ENCODE results near the gene KIAA0408. TPM values are rescaled to one million over a fixed set of nuclear protein-coding genes. Genes with fewer than 3 reads are reported as not detected.

Gene KIAA0408
- total RNA-seq, 1 donor from 2014 or later, result 0.91 TPM

DNA sequence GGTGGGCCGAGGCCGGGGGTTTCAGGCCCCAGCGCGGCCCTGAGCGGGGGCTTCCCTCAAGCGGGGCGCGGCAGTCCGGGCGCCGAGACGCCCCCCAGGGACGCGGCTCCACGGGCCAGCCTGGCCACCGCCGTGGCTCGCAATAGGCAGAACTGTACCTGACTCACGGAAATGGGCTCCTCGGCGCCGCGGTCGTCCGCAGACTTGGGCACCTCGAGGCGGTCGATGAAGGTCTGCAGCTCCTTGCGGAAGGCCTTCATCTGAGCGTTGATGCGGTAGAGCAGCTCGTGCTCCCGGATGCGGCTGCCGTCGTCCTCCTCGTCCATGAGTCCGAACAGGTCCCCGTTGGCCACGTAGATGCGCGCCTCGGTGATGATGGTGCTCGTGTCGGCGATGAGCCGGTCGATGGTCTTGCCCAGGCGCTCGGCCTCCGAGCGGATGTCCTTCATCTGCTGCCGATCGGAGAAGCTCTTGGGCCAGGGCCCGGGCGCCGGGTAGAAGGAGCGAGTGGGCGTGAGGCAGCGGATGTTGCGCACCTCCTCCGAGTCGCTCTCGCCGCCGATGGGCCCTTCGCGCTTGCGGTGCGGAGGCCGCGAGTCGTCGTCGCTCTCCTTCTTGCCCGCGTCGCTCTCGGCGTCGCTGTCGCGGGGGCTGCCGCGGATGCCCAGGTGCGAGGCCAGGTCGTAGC lies 16.1 kb upstream of the KIAA0408 start:
- DNase-seq (ENCODE audit: low spot score, unreplicated experiment), result no peak
- Mint-ChIP-seq H3K27me3 (no peaks in the 10 kb centered on the region), H3K4me1 (ENCODE audit: low read depth) (peaks cover 4% of the 10 kb centered on the region), H3K27ac (no peak overlapping the region), H3K4me3 (ENCODE audit: low read depth) (no peak overlapping the region), H3K36me3 (ENCODE audit: insufficient read depth) (peaks cover 9% of the 10 kb centered on the region), H3K9me3 (ENCODE audit: low read depth) (peaks cover 6% of the 10 kb centered on the region)
- TF ChIP-seq, protein P1, sequence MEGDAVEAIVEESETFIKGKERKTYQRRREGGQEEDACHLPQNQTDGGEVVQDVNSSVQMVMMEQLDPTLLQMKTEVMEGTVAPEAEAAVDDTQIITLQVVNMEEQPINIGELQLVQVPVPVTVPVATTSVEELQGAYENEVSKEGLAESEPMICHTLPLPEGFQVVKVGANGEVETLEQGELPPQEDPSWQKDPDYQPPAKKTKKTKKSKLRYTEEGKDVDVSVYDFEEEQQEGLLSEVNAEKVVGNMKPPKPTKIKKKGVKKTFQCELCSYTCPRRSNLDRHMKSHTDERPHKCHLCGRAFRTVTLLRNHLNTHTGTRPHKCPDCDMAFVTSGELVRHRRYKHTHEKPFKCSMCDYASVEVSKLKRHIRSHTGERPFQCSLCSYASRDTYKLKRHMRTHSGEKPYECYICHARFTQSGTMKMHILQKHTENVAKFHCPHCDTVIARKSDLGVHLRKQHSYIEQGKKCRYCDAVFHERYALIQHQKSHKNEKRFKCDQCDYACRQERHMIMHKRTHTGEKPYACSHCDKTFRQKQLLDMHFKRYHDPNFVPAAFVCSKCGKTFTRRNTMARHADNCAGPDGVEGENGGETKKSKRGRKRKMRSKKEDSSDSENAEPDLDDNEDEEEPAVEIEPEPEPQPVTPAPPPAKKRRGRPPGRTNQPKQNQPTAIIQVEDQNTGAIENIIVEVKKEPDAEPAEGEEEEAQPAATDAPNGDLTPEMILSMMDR (IDR thresholded peaks at IDR 0.05; ENCODE audit: unreplicated experiment), result no peak

DNA sequence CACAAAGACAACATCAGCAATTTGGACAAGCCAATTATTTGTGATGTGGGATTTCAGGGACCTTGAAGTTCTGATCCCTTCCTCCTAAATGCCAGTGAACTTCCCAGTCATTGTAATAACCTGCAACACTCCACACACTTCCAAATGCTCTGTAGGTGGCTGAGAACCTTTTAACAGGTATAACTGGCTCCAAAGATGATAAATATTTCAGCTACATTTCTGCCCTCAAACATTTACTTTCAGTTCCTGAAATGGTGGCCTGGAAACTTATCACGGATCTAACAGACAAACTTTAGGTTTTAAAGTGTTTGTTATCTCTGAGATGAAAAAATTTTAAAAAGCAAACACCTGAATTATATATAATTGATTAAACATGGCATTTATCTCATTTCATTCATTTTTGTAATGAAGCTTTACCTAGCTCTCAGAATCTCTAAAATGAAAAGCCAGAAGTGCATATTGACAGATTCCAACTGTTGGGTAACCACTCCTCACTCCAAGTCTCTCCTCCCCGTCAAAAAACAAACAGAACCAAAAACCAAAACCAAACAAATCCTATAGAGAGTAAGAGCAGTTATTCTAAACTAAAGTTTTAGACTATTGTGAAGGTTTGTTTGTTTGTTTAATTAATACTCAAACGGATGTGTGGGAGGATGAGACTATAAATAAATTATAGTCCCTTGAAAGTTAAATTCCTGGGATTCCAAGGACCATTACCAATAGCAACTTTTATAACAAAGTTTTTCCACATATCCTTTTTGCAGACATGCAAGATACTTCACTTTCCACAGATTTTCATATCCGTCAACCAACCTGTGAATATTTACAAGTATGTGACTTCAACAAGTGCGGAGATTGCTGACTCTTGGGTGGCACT lies 12.4 kb upstream of the KIAA0408 start:
- H3K27me3 Mint-ChIP-seq, result no peaks in the 10 kb centered on the region
- no peak for DNase-seq (ENCODE audit: low spot score, unreplicated experiment)
- no peak overlapping the region for H3K27ac Mint-ChIP-seq
- peaks cover 9% of the 10 kb centered on the region for H3K36me3 Mint-ChIP-seq (ENCODE audit: insufficient read depth)
- peaks cover 4% of the 10 kb centered on the region for H3K4me1 Mint-ChIP-seq (ENCODE audit: low read depth)
- TF ChIP-seq, protein P1 (IDR thresholded peaks at IDR 0.05; ENCODE audit: unreplicated experiment), result no peak
- H3K9me3 Mint-ChIP-seq (ENCODE audit: low read depth), result peaks cover 6% of the 10 kb centered on the region
- H3K4me3 Mint-ChIP-seq (ENCODE audit: low read depth), result no peak overlapping the region

DNA sequence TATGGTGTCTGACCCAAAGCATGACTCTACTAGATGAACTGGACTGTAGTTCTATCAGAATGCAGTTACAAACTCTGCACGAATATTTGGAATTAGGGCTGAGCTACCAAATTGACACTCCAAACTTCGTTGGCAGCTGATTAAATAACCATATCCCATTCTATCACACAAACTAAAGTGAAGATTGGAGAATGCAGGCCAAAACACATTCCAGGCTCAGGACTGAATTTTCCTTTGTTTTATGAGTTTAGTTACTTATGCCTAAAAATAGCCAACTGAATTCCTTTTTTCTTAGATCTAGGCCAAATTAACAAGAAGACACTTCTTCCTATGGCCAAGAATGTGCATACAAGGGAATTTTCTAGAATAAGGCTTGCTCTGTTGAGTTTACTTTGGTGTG lies 9.7 kb upstream of the KIAA0408 start:
- no peaks in the 10 kb centered on the region for H3K9me3 Mint-ChIP-seq (ENCODE audit: low read depth)
- H3K4me3 Mint-ChIP-seq (ENCODE audit: low read depth), result no peak overlapping the region
- no peak overlapping the region for H3K27ac Mint-ChIP-seq
- no peaks in the 10 kb centered on the region for H3K36me3 Mint-ChIP-seq (ENCODE audit: insufficient read depth)
- DNase-seq (ENCODE audit: low spot score, unreplicated experiment), result no peak
- TF ChIP-seq, protein P1 (IDR thresholded peaks at IDR 0.05; ENCODE audit: unreplicated experiment), result no peak
- H3K27me3 Mint-ChIP-seq, result no peaks in the 10 kb centered on the region
- H3K4me1 Mint-ChIP-seq (ENCODE audit: low read depth), result peaks cover 6% of the 10 kb centered on the region

DNA sequence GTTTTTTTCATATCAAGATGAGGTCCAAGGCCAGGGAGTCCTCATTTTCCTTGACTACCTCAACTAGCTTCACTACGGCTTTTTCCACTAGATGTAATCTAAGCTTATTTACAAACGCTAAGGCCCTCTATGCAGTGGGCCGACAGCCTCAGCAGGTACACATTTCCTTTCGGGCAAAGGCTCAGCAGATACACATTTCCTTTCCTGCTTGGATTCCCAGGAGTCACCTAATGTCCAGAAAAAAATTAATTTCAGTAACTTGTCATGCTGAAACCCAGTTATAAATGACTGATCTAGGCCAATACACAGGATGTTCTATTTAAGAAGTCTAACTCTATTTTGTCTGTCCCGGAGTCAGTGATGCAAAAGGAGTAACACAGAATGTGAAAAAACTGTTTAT lies 7.2 kb upstream of the KIAA0408 start:
- no peak overlapping the region for H3K4me3 Mint-ChIP-seq (ENCODE audit: low read depth)
- peaks cover 2% of the 10 kb centered on the region for H3K4me1 Mint-ChIP-seq (ENCODE audit: low read depth)
- H3K27ac Mint-ChIP-seq, result no peak overlapping the region
- no peak for DNase-seq (ENCODE audit: low spot score, unreplicated experiment)
- TF ChIP-seq, protein P1 (IDR thresholded peaks at IDR 0.05; ENCODE audit: unreplicated experiment), result no peak
- no peaks in the 10 kb centered on the region for H3K27me3 Mint-ChIP-seq
- no peaks in the 10 kb centered on the region for H3K9me3 Mint-ChIP-seq (ENCODE audit: low read depth)
- no peaks in the 10 kb centered on the region for H3K36me3 Mint-ChIP-seq (ENCODE audit: insufficient read depth)

DNA sequence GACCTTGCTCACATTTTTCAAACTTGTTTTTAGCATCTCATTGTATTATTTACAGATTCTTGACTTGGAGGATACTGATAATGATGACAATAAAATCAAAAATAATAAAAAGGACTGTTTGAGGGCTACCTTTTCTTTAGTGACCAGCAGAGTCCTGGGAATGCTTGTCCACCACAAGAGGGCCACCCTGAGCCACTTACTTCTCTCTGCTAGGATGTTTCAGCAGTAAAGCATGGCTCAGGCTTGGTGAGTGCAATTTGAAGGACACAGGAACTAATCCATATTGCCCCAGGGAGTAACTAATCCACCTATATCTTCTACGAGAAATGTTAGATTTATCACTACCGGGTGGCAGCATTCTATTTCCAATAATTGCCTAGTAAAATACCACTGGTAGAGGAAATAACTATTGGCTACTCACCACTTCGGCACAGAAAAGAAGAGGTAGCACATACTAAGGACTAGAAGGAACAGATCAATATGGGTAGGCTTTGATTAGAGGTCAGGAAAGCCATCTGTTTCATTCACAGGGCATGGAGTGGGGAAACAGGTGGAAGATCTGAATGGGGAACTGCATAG lies 5.8 kb upstream of the KIAA0408 start:
- Mint-ChIP-seq H3K4me3 (ENCODE audit: low read depth) (no peak overlapping the region), H3K27ac (no peak overlapping the region), H3K36me3 (ENCODE audit: insufficient read depth) (no peaks in the 10 kb centered on the region), H3K9me3 (ENCODE audit: low read depth) (no peaks in the 10 kb centered on the region), H3K4me1 (ENCODE audit: low read depth) (peaks cover 2% of the 10 kb centered on the region), H3K27me3 (no peaks in the 10 kb centered on the region)
- TF ChIP-seq, protein P1 (IDR thresholded peaks at IDR 0.05; ENCODE audit: unreplicated experiment), result peak; percentile 90
- DNase-seq (ENCODE audit: low spot score, unreplicated experiment), result peak; percentile 44
